Mucosa of rectum (tissue), 2 donors: ENCODE measurements around the gene PKNOX2.
A peak's percentile ranks its signal among the peaks of the same experiment; 100 is the strongest.

Experiments
- H3K27ac ChIP-seq, 2 donors: one replicate each; pipeline ENCODE4 v1.7.0; 2013; ENCODE audit warnings: inconsistent platforms in 2 of 2, low read depth in 2 of 2, low read length in 2 of 2
- H3K27me3 ChIP-seq, 2 donors: one replicate each; pipeline ENCODE4 v1.7.0; 2013; ENCODE audit warnings: low read length in 2 of 2; ENCODE audit not compliant: control insufficient read depth in 2 of 2, insufficient read depth in 2 of 2
- H3K36me3 ChIP-seq, 2 donors: one replicate each; pipeline ENCODE4 v1.7.0; 2013; ENCODE audit warnings: low read length in 2 of 2; ENCODE audit not compliant: control insufficient read depth in 2 of 2, insufficient read depth in 2 of 2
- H3K4me1 ChIP-seq, 2 donors: one replicate each; pipeline ENCODE4 v1.7.0; 2013; ENCODE audit warnings: low read length in 2 of 2, mild to moderate bottlenecking in 1 of 2; ENCODE audit not compliant: control insufficient read depth in 2 of 2, insufficient read depth in 2 of 2
- H3K4me3 ChIP-seq, 2 donors: one replicate each; pipeline ENCODE4 v1.7.0; 2013; ENCODE audit warnings: low read length in 2 of 2
- H3K9ac ChIP-seq, 2 donors: one replicate each; pipeline ENCODE4 v1.7.0; 2013; ENCODE audit warnings: low read length in 2 of 2, low read depth in 1 of 2, mild to moderate bottlenecking in 1 of 2
- H3K9me3 ChIP-seq, 2 donors: one replicate each; pipeline ENCODE4 v1.7.0; 2013; ENCODE audit warnings: low read length in 2 of 2; ENCODE audit not compliant: control insufficient read depth in 2 of 2
- donor health status: healthy.
- donor health status: Normal muscosa, but diverticular disease.

PKNOX2 gene

DNA sequence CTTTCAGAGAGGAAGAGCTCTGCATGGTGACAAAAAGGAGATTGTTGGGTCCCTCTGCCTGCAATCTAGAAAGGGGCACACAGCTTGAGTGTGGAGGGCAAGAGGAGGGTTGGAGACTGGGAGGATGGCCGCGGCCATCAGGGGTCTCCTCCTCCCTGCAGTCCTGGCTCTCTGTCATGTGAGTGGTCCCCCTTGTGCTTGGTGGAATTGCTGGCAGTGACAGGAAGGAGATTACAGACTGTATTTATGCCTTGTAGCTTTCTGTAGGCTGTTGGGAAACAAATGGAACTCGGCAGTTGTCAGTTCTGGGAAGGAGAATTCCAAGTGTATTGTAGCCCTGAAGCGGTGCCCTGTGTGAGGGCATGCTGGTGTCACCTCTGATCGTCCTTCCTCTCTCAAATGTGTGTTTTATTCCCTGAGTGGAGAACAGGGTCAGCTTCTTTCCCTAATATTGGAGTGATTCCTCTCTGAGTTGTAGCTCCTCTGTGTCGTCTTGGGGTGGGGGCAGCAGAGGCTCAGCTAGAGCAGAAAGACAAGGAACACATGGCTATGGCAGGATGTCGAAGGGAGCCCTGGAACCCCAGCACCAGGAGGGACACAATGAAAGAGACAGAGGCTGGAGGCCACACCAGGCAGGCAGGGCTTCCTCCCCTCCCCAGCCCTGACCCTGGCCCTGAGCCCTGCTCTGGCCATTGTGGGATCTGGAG lies 163.1 kb downstream of the PKNOX2 start:
- Histone ChIP-seq H3K9ac (no peak overlapping the region), H3K4me1 (no peaks in the 10 kb centered on the region), H3K9me3 (no peaks in the 10 kb centered on the region), H3K4me3 (no peak overlapping the region), H3K36me3 (no peaks in the 10 kb centered on the region), H3K27ac (no peak overlapping the region), H3K27me3 (peaks cover 0 to 2% of the 10 kb centered on the region in 2 donors)

DNA sequence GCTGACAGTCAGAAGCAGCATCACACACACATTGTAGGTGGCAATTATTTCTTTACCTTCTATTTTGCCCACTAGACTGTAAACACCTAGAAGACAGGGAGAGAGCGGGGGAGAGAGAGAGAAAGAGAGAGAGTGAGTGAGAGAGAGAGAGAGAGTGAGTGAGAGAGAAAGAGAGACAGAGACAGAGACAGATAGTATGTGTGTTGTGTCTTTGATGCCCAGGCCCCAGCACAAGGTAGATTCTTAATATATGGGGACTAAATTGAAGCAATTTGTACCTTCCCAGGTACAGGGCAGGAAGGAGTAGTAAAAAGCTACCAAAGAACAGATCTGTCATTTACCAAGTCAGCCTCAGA lies 163.7 kb downstream of the PKNOX2 start:
- no peaks in the 10 kb centered on the region for H3K9me3 ChIP-seq
- no peaks in the 10 kb centered on the region for H3K4me1 ChIP-seq
- H3K4me3 ChIP-seq, result no peak overlapping the region
- H3K27ac ChIP-seq, result no peak overlapping the region
- H3K9ac ChIP-seq, result no peak overlapping the region
- H3K36me3 ChIP-seq, result no peaks in the 10 kb centered on the region
- peaks cover 0 to 4% of the 10 kb centered on the region in 2 donors for H3K27me3 ChIP-seq

- no peak overlapping the region for H3K27ac ChIP-seq
- no peaks in the 10 kb centered on the region for H3K4me1 ChIP-seq
- peaks cover 0 to 4% of the 10 kb centered on the region in 2 donors for H3K27me3 ChIP-seq
- no peak overlapping the region for H3K9ac ChIP-seq
- no peak overlapping the region for H3K4me3 ChIP-seq
- no peaks in the 10 kb centered on the region for H3K9me3 ChIP-seq
- no peaks in the 10 kb centered on the region for H3K36me3 ChIP-seq
Measured at GRCh38 chr11:125329786-125330185, 165.2 kb downstream of the PKNOX2 start.

DNA sequence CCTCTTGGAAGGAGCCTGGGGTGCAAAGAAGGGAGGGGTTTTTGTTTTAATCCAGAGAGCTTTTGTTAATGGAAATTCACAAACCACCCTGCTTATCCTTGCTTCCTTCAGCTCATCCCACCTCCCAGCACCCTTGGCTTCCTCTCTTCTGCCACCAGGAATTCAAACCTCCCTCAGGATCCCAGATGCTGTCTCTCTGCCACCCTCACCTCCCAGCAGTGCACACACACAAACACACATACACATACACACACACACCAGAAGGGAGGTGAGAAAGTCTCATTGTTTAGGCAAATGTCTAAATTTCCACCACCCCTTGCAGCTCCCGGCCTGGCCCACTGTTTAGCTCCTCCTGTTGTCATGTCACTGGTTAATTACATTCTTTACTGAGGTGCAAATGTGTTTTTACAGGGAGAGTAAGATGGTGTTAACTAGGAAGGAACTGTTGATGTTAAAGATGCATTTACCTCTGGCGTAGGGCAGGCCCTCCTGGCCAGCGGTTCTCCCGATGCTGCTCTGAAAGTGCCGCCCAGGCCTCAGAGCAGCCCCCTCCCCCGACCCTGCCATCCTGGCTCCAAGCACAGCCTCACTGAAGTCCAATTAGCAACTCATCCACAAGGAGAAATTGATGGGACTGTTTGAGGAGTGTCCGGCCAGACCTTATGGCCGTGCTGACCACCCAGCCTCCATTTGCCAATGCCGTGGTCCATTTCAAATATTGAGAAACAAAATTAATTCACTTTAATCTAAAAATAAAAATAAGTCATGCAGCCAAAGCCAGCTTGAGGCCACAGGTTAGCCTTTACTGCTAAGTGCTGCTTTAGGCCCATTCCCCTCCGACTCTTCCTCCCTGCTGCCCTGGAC lies 166.1 kb downstream of the PKNOX2 start:
- no peak overlapping the region for H3K9ac ChIP-seq
- no peak overlapping the region for H3K27ac ChIP-seq
- H3K36me3 ChIP-seq, result no peaks in the 10 kb centered on the region
- no peaks in the 10 kb centered on the region for H3K9me3 ChIP-seq
- no peaks in the 10 kb centered on the region for H3K4me1 ChIP-seq
- H3K4me3 ChIP-seq, result no peak overlapping the region
- peaks cover 0 to 4% of the 10 kb centered on the region in 2 donors for H3K27me3 ChIP-seq

GRCh38 chr11:125331357-125332035 lies 166.9 kb downstream of the PKNOX2 start:
- peaks cover 0 to 2% of the 10 kb centered on the region in 2 donors for H3K27me3 ChIP-seq
- H3K4me1 ChIP-seq, result no peaks in the 10 kb centered on the region
- no peaks in the 10 kb centered on the region for H3K9me3 ChIP-seq
- no peak overlapping the region for H3K4me3 ChIP-seq
- H3K36me3 ChIP-seq, result no peaks in the 10 kb centered on the region
- no peak overlapping the region for H3K27ac ChIP-seq
- H3K9ac ChIP-seq, result no peak overlapping the region

DNA sequence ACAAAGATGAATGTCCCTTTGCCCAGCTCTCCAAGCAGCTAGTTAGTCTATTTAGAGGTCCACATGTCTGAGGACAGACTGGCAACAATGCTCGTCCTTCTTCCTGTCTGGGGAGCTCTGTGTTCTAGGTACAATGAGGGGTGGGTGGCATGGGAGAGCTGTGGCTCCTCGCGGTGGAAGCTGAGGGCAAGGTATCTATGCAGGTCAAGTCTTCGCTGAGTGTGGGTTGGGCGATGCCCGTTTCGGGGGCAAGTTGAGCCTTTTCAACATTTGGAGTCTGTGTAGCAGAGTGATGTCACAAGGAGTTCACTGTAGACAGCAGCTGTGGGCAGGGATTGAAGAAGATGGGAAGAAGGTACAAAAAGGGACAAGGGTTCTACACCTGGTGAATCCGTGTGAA lies 168.3 kb downstream of the PKNOX2 start:
- no peak overlapping the region for H3K27ac ChIP-seq
- no peaks in the 10 kb centered on the region for H3K36me3 ChIP-seq
- no peaks in the 10 kb centered on the region for H3K4me1 ChIP-seq
- H3K27me3 ChIP-seq, result peaks cover 0 to 4% of the 10 kb centered on the region in 2 donors
- no peak overlapping the region for H3K4me3 ChIP-seq
- no peak overlapping the region for H3K9ac ChIP-seq
- H3K9me3 ChIP-seq, result no peaks in the 10 kb centered on the region

DNA sequence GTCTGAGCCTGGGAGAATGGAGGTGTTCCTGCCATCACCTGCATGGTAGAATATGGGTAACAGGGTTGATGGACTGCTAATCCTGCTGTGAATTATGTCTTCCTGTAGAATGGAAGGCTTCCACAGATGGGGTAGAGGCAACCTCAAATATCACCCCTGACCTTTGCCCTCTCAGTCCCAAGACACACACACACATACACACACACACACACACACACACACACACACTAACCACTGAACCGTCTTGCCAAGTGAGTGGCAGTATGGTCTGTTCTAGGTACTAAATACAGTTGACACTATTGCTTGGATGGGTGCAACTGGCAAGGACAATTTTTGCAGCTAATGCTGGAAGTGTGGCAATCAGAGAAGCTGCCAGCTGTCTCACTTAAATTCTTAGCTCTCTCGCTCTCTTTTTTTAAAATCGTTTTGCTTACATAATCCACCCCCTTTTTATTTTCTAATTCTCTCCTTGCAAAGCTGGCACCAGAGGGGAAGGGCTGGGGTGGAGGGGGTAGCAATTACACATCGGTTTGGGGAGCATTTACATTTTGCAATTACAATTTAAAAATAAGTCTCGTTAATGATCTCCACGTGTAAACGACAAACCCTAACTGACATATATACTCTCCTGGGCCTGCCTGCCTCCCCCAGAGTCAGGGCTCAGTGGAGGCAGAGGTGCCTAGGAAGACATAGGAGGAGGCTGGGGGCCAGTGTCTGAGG lies 169.0 kb downstream of the PKNOX2 start:
- H3K4me3 ChIP-seq, result no peak overlapping the region
- H3K4me1 ChIP-seq, result no peaks in the 10 kb centered on the region
- peaks cover 0 to 4% of the 10 kb centered on the region in 2 donors for H3K27me3 ChIP-seq
- H3K9me3 ChIP-seq, result no peaks in the 10 kb centered on the region
- no peaks in the 10 kb centered on the region for H3K36me3 ChIP-seq
- H3K9ac ChIP-seq, result no peak overlapping the region
- no peak overlapping the region for H3K27ac ChIP-seq

DNA sequence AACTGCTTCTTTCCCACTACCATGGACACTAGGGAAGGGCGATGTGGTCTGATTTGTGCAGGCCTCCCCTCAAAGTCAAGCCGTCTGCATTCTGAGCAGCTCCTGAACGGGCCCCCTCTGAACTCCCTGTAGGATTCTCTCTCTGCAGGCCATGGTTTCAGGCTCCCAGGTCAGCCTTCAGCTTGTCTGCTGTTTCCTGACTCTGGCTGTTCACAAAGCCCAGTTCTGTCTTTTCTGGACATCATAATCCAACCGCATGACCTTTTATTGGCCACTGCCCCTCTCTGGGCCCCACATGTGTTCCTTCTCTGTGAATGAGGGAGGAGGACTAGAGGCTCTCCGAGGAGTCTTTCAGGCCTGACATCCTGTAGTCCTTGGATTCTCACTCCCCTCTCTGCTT lies 170.6 kb downstream of the PKNOX2 start:
- Histone ChIP-seq H3K27me3 (peaks cover 0 to 4% of the 10 kb centered on the region in 2 donors), H3K36me3 (no peaks in the 10 kb centered on the region), H3K27ac (no peak overlapping the region), H3K4me1 (no peaks in the 10 kb centered on the region), H3K9ac (no peak overlapping the region), H3K4me3 (no peak overlapping the region), H3K9me3 (no peaks in the 10 kb centered on the region)

- H3K4me3 ChIP-seq, result no peak overlapping the region
- H3K36me3 ChIP-seq, result no peaks in the 10 kb centered on the region
- no peaks in the 10 kb centered on the region for H3K9me3 ChIP-seq
- H3K27me3 ChIP-seq, result peaks cover 0 to 2% of the 10 kb centered on the region in 2 donors
- H3K27ac ChIP-seq, result peak overlapping the region; percentile 46 to 48
- H3K9ac ChIP-seq, result no peak overlapping the region
- H3K4me1 ChIP-seq, result no peaks in the 10 kb centered on the region
Measured at GRCh38 chr11:125337836-125338834, 173.6 kb downstream of the PKNOX2 start.
